Measurements from ENCODE around the gene FHAD1.
A peak's percentile ranks its signal among the peaks of the same experiment; 100 is the strongest.
"Not testable (repeated sequence)": the region's sequence is repeated elsewhere in the genome, so short reads cannot be mapped to it uniquely, and the experiment has no call there.

FHAD1 gene

GRCh38 chr1:15277933-15278332, 30.9 kb downstream of the FHAD1 start:
- DNase-seq = no peak

GRCh38 chr1:15279576-15280230, 32.7 kb downstream of the FHAD1 start:
- DNase-seq = no peak

- DNase-seq = no peak
Measured at GRCh38 chr1:15280416-15280815, 33.4 kb downstream of the FHAD1 start.

DNA sequence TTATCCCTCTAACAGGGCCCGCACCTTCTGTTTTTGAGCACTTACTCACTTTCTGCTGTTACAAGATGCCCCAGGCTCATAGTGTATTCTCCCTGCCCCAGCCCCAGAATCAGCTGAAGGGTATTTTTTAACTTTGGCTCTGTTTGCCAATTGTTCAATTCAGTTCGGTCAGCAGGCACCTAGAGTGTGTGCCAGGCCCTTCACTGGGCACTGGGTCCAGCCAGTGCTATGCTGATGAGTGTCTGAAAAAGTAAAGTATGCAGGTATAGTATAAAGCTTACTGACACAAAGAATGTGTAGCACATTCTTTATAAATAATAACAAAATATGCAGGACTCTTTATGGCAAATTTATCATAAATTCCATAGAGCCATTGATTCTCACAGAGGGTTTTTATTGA, 35.0 kb downstream of the FHAD1 start:
- DNase-seq = no peak

GRCh38 chr1:15282810-15283474, 35.9 kb downstream of the FHAD1 start:
- no peak for DNase-seq

GRCh38 chr1:15283526-15283925, 36.5 kb downstream of the FHAD1 start:
- no peak for DNase-seq

GRCh38 chr1:15286452-15286851, 39.4 kb downstream of the FHAD1 start:
- no peak for DNase-seq

- no peak for DNase-seq
Measured at GRCh38 chr1:15287035-15287979, 40.3 kb downstream of the FHAD1 start.

DNA sequence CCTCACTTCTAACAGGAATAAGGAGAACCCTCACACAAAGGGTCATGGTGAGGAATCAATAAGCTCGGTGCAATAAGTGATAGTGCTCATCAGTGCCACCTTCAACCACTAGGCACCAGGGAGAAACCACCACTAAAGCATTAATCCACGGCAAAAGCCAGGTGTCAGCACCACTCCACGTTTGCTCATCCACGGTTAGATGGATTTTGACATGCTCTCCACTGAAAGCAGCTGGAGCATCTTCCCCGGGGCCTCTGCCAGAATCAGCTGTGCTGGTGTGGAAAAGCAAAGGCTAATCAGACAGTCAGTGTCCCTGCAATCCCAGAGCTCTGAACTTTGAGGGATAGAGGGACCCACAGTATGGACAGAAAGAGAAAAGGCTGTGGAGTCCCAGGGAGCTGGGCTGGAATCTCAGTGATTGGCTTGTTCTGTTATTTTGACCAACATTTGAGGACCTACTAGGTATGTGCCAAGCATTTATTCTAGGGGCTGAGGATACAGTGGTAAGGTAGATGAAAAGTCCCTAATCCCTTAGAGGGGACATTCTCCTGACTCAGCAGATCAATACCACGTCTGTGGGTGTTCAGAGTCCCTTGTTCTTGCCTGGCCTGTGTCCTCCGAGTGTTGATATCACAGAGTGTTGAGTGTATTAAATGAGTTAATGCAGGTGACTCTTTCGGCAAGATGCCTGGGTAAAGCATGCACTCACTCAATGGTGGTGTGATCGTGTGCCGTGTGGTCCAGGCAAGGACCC, 41.3 kb downstream of the FHAD1 start:
- no peak for DNase-seq

DNA sequence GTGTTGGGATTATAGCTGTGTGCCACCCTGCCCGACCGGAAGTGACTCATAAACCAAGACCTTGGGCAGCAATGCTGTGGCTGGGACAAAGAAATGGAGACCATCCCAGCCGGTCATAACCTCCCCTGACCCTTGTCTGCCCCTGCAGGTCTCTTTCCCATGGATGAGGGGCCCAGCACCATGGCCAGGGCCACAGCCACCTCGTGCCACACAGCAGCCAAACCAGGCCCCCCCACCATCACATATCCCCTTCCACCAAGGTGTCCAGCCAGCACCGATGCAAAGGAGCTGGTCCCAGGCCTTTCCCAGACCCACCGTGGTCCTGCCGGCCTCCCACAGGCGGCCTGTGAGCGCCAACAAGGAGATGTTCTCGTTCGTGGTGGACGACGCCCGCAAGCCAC, 42.2 kb downstream of the FHAD1 start:
- no peak for DNase-seq

GRCh38 chr1:15290382-15290781, 43.4 kb downstream of the FHAD1 start:
- DNase-seq = no peak

GRCh38 chr1:15295696-15296095, 48.7 kb downstream of the FHAD1 start:
- DNase-seq = no peak

DNA sequence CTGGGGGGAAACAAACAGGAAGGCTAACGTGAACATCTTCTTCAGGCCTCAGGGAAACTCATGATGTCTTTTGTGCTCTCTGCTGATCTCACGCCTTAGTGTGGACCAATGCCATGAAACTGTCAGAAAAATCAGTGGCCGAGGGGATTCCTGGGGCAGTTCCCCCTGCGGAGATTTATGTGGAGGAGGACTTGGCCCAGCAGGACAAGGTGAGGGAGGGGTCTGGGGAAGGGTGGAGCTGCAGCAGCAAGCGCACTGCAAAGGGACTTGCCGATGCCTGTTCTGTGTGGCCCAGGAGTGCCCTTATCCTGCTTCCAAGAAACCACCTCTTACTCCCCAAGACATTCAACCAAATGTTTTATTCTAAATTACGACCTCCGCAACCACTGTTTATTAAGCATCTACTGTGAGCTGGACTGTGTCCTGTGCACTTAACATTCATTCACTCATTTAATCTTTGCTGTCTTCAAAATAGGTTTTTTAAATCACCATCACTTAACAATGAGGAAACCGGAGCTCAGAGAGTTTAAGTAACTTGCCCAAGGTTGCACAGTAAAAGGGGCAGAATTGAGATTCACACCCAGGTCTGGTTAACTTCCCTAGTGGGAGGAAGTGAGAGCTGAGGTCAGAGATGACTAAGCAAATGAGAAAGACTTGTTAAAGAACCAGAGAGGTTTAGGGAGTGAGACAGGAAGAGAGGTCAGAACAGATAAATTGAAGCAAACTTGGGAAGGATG, 49.7 kb downstream of the FHAD1 start:
- no peak for DNase-seq

- DNase-seq = not testable (repeated sequence)
Measured at GRCh38 chr1:15297975-15298374, 51.0 kb downstream of the FHAD1 start.

DNA sequence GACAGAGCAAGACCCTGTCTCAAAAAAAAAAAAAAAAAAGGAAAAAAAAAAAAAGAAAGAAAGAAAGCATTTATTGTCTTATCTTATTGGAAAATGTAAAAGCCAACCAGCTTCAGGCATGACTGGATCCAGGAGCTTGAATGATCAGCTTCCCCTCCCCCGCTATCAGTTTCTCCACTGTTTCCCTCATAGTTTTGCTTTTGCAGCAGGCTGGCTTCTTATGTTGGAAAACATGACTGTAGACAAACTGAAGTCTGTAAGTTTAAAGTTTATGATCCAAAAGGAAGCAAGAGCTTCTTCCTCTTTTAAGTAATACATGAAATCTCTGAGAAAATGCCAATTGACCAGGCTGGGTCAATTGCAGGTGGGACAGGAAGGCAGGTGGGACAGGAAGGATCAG, 52.2 kb downstream of the FHAD1 start:
- DNase-seq = no peak

- no peak for DNase-seq
Measured at GRCh38 chr1:15299806-15300205, 52.8 kb downstream of the FHAD1 start.

DNA sequence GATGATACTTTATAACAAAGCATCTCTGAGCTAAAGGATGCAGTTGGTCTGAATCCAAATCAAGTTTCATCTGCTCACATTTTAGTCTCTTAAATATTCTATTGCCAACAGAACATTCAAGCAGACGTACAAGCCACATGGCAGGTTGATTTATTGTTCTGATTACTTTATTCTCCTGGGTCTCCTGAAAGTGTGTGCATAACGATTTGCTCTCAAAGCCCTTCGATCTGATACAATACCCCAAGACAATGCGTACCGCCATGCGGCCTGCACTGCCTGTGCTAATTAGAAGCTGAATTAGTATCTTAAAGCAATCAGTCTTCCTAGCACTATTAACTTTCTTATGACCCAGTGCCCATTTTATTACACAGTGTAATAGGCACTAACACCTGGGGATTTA, 56.9 kb downstream of the FHAD1 start:
- DNase-seq = no peak

GRCh38 chr1:15304708-15305467, 57.9 kb downstream of the FHAD1 start:
- peak; percentile 39 for DNase-seq

DNA sequence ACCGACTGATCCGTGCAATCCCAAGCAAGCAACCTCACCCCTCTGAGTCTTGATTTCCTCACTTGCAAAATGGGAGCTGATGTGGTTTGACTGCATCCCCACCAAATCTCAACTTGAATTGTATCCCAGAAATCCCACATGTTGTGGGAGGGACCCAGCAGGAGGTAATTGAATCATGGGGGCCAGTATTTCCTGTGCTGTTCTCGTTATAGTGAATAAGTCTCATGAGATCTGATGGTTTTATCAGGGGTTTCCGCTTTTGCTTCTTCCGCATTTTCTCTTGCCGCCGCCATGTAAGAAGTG, 58.4 kb downstream of the FHAD1 start:
- DNase-seq = no peak

GRCh38 chr1:15306352-15306751, 59.3 kb downstream of the FHAD1 start:
- DNase-seq = not testable (repeated sequence)

DNA sequence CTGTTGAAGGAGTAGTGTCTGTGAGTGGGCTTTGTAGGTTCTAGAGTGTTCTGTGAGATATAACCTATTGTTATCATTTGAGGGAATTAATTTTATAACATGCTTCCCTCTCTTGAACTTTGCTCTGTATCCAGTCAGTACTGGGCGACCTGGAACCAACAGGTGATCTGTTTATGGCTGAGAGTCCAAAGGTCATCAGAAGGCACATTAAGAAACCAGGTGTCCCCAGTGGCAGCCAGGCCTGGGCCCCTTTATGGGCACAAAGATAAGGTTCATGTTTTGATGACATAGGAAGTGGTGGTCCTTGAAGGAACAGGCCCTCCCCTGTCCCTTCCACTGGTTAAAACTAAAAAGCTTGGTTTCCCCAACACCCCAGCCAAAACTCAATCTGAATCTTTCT, 61.1 kb downstream of the FHAD1 start:
- DNase-seq = no peak

DNA sequence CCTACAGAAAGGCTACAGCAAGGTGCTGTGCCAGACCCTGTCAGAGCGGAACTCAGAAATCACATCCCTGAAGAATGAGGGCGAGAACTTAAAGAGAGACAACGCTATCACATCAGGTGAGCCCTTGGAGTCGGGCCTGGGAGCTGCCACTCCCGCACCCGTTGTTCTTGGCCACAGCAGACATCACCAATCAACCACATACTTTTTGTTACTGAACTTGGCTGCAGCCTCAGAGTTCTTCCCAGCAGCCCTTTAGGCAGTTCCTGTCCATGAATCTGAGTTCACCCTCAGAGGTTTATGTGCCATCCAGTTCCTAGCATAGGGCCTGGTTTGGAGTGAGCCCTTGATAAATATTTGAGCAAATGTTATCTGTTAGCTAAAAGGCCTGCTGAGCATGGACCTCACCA, 61.6 kb downstream of the FHAD1 start:
- DNase-seq = no peak

Data from activated CD4-positive, alpha-beta T cell treated with anti-CD3 and anti-CD28 coated beads for 1 hour (primary cell).